GM12874 (cell line): ENCODE measurements around the gene SAMHD1.

Experiments
- CTCF ChIP-seq: IDR thresholded peaks from 2 replicates; pipeline ENCODE4 v1.5.1; 2011; ENCODE audit warnings: low read depth, mild to moderate bottlenecking, control low read depth, low read length, moderate library complexity; ENCODE audit not compliant: insufficient read depth

The SAMHD1 gene

GRCh38 chr20:36951198-36951978 is at the start of gene SAMHD1:
Gene SAMHD1 (minus strand): TSS chr20:36951708. CDS start chr20:36951643, 65 bp downstream.
- TF ChIP-seq CTCF, result 0 out of 2 replicates have a peak, but pooled peaks have one; percentile 8

DNA sequence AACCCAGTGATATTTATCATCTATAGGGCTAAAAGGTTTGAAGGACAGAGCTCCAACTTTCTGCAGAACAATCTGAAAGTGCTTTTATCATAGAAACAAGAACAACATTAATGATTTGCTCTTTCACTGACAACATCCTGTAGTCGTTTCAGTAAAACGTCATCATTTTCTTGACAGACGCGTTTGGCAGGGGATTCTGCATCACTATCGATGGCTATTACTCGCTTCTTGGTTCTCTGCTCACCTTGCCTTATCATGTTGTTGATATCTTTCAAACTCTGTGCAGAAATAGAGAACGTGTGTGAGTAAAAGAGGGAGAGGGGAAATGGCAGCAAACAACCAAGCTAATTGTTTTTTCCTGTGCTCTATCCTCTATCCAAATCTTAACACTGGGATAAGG is 47.1 kb upstream of the SAMHD1 start:
- no peak for TF ChIP-seq CTCF

GRCh38 chr20:36997121-36997520 is 45.6 kb upstream of the SAMHD1 start:
- no peak for TF ChIP-seq CTCF

- TF ChIP-seq CTCF, result no peak
These were observed 41.4 kb upstream of the SAMHD1 start for GRCh38 chr20:36992802-36993334.

- TF ChIP-seq CTCF, result no peak
These were observed 40.2 kb upstream of the SAMHD1 start for GRCh38 chr20:36991703-36992102.

- TF ChIP-seq CTCF, result no peak
These were observed 38.3 kb upstream of the SAMHD1 start for GRCh38 chr20:36989797-36990196.

GRCh38 chr20:36988494-36988966 is 37.0 kb upstream of the SAMHD1 start:
- TF ChIP-seq CTCF, result no peak
